NCI-H774 (cell line): Measurements from ENCODE around the gene SLC22A6.
"Not testable (repeated sequence)": the region's sequence is repeated elsewhere in the genome, so short reads cannot be mapped to it uniquely, and the experiment has no call there.

Source experiments
- DNase-seq: peaks from one replicate; lab custom pipeline; 2025; lab: John Stamatoyannopoulos, UW

The SLC22A6 gene

DNA sequence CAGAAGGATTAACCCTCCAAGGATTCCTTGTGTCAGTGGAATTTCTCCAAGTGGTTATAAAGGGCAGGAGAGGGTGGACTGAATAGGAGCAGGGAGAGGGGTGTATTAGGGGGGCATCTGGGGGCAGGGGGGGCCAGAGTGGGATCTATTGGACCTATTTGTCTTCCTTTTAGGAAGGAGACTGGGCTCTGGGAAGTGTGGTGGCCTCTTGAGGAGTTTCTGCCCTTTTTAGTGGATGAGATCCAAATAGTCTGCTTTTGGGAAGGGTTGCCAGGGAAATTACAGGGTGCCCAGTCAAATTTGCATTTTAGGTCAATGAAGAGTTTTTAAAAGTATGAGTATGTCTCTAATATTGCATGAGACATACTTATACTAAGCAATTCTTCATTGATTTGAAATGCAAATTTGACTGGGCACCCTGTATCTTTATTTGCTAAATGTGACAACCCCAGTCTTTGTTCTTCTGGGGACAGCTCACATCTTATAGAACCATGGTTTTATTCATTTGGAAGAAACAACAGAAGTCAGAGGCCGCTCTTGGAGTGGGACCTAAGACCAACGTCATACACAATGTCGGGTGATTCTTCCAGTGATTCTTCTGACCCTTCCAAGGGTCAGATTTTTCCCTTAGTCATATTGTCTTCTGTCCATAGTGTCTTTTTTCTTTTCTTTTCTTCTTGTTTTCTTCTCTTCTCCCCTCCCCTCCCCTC, 429 bp upstream of the SLC22A6 start:
- DNase-seq = no peak

DNA sequence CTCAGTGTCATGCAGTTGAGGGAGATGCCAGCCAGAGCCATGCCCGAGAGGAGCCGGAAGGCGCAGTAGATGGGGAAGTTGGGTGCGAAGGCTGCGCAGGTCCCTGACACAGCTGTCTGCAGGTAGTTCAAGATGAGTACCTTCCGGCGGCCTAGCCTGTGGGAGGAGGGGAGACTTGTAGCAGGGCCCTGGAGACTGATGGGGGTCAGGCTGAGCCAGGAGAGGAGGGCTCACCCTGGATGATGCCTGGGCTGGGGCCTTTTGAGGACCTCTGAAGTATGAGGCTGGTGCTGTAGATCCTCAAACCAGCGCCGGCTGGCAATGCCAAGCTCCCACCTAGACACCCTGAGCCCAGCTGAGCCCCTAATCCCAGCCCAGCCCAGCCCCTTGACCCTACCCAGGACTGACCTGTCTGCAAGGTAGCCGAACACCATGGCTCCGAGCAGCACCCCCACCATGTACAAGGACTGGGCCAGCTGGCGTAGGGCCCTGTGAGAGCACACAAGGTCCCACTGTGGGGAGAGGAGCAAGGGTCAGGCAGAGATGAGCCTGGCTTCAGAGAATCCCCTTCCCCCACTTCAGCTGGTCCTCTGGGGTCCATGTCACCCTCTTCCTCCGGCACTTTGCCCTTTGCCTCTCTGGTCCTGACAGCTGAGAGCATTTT, 1.1 kb downstream of the SLC22A6 start:
- DNase-seq = no peak

DNA sequence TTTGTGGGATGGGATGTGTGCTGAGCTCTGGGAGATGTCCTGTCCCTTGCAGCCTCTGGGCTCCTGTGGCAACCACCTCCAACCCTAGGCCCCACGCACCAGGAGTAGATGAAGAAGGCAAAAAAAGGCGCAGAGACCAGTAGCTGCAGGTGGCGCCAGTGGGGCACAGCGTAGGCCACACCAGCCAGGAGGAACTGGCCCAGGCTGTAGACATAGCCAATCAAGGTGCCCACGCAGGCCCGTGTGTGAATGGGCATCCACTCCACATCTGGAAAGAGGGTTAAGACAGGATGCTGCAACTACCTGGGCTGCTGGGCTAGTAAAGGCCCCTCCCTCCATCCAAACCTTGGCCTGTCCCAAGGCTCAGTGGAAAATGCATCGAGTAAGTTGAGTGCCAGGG, 3.0 kb downstream of the SLC22A6 start:
- no peak for DNase-seq

DNA sequence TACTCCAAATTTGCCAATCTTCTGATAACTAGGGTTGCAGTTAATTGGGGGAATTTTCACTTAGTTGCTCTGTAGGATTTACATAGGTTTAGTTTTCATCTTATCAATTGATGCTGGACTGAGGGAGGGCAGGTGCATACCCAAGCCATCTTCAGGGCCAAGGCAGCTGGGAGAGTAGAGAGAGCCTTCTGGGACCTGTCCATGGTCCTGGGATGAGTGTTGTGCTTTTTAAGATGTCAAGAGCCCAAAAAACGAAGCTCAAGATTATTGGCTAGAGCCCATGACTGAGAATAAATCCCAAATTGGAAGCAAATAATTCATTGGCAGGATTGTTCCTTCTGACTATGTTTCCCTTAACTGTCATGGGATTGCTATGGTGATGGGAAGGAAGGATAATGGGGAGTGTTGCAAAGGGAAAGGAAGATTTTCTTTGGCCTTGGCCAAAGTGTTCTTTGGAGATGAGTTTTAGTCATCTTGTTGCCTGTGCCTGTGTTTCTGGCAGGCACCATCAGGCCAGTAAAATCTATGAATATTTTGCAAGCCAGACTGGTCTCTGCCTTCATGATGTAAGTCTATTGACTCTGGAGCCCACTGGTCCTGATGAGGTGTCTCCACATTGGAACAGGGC, 4.5 kb downstream of the SLC22A6 start:
- no peak for DNase-seq

DNA sequence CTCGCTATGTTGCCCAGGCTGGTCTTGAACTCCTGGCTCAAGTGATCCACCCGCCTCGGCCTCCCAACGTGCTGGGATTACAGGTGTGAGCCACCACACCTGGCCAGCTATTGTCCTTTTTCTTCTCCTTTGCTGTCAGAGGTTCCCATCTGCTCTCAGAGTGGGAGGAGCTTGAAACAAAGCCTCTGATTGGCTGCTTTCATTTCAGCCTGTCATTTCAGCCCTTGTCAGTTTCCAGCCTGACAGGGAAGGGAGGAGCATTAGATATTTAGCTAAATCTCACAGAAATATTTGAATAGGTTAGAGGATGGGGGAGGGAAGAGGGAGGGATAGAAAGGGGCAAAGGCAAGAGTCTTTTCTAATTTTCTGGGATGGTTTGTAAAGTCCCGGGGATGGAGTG, 8.7 kb downstream of the SLC22A6 start:
- DNase-seq = no peak

DNA sequence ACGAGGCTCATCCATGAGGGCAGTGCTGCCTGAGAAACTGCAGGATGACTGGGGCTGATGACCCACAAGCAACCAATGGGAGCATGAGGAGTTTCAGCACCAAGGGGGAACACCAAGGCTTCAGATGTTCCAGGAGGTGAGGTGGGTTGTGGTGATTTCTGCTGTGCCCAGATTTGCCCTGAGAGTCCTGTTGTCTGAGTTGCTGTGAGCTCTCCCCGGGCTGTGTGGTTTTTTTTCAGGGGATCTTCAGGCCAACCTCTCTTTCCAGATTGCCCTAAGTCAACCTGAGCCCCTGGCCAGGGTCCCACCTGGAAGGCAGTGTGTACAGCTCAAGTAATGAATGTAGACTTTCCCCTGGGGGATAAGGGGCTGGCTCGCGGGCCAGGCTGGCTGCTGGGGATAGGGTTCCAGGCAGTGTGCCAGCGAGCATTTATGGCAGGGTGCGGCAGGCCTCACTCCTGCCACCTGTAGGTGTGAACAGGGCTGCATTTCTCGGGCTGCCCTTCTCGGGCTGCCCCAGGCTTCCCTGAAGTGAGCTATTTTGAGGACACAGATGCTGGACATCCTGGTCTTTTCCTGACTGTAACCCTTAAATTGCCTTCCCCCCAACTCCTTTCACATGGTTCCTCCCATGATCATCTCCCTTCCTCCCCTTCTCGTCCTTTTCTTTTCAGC, 9.8 kb downstream of the SLC22A6 start:
- DNase-seq = no peak

DNA sequence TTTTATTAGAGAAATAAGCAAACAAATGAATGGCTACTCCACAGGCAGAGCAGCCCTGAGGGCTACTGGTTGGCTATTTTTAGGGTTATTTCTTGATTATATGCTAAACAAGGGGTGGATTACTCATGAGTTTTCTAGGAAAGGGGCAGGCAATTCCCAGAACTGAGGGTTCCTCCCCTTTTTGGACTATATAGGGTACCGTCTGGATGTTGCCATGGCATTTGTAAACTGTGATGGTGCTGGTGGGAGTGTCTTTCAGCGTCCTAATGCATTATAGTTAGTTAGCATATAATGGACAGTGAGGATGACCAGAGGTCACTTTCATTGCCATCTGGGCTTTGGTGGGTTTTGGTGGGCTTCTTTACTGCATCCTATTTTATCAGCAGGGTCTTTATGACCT, 19.2 kb downstream of the SLC22A6 start:
- DNase-seq = no peak

- DNase-seq = no peak
These were observed 22.4 kb downstream of the SLC22A6 start for GRCh38 chr11:62962391-62962790.

DNA sequence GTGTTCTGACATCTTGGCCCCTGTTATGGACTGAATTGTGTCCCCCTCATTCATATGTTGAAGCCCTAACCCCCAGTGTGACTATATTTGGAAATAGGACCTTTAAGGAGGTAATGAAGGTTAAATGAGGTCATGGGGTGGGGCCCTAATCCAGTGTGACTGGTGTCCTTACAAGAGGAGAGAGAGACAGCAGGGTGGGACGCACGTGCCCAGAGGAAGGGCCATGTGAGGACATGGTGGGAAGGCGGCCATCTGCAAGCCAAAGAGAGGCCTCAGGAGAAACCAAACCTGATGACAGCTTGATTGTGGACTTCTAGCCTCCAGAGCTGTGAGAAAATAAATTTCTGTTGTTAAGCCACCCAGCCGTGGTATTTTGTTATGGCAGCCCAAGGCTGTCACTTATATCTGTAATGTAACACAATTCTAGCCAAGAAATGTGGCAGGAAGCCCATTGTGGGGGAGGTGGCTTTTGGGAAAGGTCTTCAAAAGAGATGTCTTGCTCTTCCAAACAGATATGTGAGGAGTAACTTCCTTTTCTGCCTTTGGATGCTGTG, 23.7 kb downstream of the SLC22A6 start:
- DNase-seq = no peak

- DNase-seq = no peak
These were observed 25.3 kb downstream of the SLC22A6 start for GRCh38 chr11:62959422-62959980.

GRCh38 chr11:62958547-62959421, 26.0 kb downstream of the SLC22A6 start:
- DNase-seq = no peak

GRCh38 chr11:62957147-62957546, 27.6 kb downstream of the SLC22A6 start:
- DNase-seq = no peak

GRCh38 chr11:62954478-62954877, 30.3 kb downstream of the SLC22A6 start:
- no peak for DNase-seq

GRCh38 chr11:62953811-62954210, 31.0 kb downstream of the SLC22A6 start:
- no peak for DNase-seq

DNA sequence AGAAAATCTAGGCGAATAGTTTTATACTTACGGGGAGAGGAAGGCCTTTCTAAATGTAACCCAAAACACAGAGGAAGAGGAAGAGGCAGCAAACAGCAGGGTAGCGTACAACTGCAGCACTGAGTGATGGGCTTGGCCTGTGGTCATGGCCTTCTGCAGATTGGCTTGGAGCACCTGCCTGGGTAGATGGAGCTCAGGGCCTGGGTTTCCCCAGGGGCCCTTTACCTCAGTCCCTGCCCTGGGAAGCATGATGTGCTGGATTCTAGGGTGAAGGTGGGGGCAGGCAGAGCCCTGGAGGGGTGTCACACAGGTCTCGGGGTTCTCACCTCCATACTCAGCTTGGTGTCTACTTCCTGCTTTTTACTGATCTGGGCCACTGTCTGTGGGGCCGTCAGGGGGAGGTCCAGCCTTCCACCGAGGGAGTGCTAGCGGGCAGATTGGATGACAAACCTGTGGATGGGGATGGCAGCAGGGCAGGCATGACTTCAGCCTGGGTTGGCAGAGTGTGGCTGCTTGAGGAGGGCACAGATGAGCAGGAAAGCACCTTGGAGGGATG, 35.9 kb downstream of the SLC22A6 start:
- DNase-seq = no peak

- not testable (repeated sequence) for DNase-seq
These were observed 39.2 kb downstream of the SLC22A6 start for GRCh38 chr11:62945538-62945937.

GRCh38 chr11:62937528-62937927, 47.2 kb downstream of the SLC22A6 start:
- not testable (repeated sequence) for DNase-seq

GRCh38 chr11:62934496-62934785, 50.3 kb downstream of the SLC22A6 start:
- DNase-seq = no peak

DNA sequence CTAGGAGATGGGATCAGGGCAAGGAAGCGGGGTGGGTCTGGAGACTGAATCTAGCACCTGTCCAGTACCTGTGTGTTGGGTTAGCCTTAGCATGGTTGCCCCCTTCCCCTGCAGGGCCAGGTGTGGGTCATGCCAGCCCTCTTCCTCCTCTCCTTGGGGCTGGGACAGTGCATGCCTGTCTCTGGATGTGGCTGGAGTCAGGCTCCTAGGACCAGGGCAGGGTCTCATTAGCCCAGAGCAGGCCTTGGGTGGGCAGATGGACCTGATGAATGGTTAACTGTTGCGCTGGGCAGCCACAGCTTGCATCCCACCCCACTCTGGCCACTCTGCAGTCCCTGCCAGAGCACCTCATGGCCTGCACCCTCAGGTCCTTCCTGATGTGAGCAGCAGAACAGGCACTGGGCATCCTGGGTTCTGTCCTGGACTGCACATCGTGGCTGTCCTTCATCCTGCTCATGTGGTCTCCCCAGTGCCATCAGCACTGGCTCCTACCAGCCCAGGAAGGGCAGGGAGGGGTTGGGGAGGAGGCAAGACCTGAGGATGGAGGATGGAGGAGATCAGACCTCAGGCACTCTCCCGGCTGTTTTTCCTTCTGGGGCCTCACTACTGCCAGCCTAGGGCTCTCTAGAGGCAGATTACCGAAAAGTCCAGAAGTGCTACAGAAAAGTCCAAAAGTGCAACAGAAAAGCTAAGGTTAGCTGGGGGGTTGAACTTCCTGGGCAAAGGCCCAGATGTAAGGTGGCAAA, 50.8 kb downstream of the SLC22A6 start:
- no peak for DNase-seq

- no peak for DNase-seq
These were observed 51.5 kb downstream of the SLC22A6 start for GRCh38 chr11:62933285-62933684.
